Measurements from ENCODE around the gene MEGF6. TPM values are rescaled to one million over a fixed set of nuclear protein-coding genes. Genes with fewer than 3 reads are reported as not detected.

The MEGF6 gene
- total RNA-seq, 1 donor, result 85.4 TPM

- H3K9me3 ChIP-seq (ENCODE audit: low read depth, low read length), result no peaks in the 10 kb centered on the region
- H3K4me2 ChIP-seq (ENCODE audit: insufficient read depth, low read length), result peak overlapping the region; percentile 16
- peaks cover 16% of the 10 kb centered on the region for H3K4me1 ChIP-seq (ENCODE audit: insufficient read depth, low read length)
- H3K36me3 ChIP-seq (ENCODE audit: insufficient read depth, low read length), result no peaks in the 10 kb centered on the region
- DNase-seq (ENCODE audit: insufficient read length, low spot score, missing footprints), result no peak
- no peak overlapping the region for H3K27ac ChIP-seq (ENCODE audit: low read depth, low read length)
- TF ChIP-seq, protein P1, sequence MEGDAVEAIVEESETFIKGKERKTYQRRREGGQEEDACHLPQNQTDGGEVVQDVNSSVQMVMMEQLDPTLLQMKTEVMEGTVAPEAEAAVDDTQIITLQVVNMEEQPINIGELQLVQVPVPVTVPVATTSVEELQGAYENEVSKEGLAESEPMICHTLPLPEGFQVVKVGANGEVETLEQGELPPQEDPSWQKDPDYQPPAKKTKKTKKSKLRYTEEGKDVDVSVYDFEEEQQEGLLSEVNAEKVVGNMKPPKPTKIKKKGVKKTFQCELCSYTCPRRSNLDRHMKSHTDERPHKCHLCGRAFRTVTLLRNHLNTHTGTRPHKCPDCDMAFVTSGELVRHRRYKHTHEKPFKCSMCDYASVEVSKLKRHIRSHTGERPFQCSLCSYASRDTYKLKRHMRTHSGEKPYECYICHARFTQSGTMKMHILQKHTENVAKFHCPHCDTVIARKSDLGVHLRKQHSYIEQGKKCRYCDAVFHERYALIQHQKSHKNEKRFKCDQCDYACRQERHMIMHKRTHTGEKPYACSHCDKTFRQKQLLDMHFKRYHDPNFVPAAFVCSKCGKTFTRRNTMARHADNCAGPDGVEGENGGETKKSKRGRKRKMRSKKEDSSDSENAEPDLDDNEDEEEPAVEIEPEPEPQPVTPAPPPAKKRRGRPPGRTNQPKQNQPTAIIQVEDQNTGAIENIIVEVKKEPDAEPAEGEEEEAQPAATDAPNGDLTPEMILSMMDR (IDR thresholded peaks at IDR 0.05; ENCODE audit: extremely low read depth, low read depth, low read length), result no peak
- peaks cover 5% of the 10 kb centered on the region for H4K20me1 ChIP-seq (ENCODE audit: insufficient read depth, low read length)
- no peak overlapping the region for H2AFZ ChIP-seq (ENCODE audit: low read length)
- H3K79me2 ChIP-seq (ENCODE audit: insufficient read depth, low read length), result no peaks in the 10 kb centered on the region
- no peaks in the 10 kb centered on the region for H3K27me3 ChIP-seq (ENCODE audit: insufficient read depth, low read length)
- no peak overlapping the region for H3K4me3 ChIP-seq (ENCODE audit: insufficient read depth, low read length)
These were observed 137.3 kb downstream of the MEGF6 start for GRCh38 chr1:3474016-3474415.

DNA sequence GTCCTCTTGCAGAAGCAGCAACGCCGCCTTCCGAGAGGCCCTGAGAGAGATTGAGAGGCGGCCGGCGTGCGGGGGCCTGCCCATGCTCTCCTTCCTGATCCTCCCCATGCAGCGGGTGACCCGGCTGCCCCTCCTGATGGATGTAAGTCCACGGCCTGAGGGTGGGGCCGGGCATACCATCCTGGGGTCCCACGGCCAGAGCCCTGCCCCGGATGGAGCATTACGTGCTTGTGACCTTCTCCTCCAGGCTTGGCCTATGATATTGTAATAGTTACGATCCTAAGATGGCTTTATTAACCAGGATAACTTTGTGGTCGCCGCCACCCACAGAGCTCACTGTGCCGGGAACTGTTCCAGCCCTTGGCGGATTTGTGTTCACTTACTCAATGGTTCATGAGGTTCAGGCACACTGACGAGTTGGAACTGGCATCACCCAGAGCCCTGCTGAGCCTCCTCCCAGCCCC lies 137.9 kb downstream of the MEGF6 start:
- H2AFZ ChIP-seq (ENCODE audit: low read length), result no peak overlapping the region
- no peaks in the 10 kb centered on the region for H3K36me3 ChIP-seq (ENCODE audit: insufficient read depth, low read length)
- peaks cover 5% of the 10 kb centered on the region for H4K20me1 ChIP-seq (ENCODE audit: insufficient read depth, low read length)
- H3K4me2 ChIP-seq (ENCODE audit: insufficient read depth, low read length), result peak overlapping the region; percentile 16
- no peaks in the 10 kb centered on the region for H3K27me3 ChIP-seq (ENCODE audit: insufficient read depth, low read length)
- H3K27ac ChIP-seq (ENCODE audit: low read depth, low read length), result no peak overlapping the region
- TF ChIP-seq, protein P1 (IDR thresholded peaks at IDR 0.05; ENCODE audit: extremely low read depth, low read depth, low read length), result no peak
- H3K79me2 ChIP-seq (ENCODE audit: insufficient read depth, low read length), result no peaks in the 10 kb centered on the region
- H3K4me3 ChIP-seq (ENCODE audit: insufficient read depth, low read length), result no peak overlapping the region
- peaks cover 16% of the 10 kb centered on the region for H3K4me1 ChIP-seq (ENCODE audit: insufficient read depth, low read length)
- DNase-seq (ENCODE audit: insufficient read length, low spot score, missing footprints), result peak; percentile 97
- H3K9me3 ChIP-seq (ENCODE audit: low read depth, low read length), result no peaks in the 10 kb centered on the region

- no peak for DNase-seq (ENCODE audit: insufficient read length, low spot score, missing footprints)
- no peak overlapping the region for H3K4me2 ChIP-seq (ENCODE audit: insufficient read depth, low read length)
- no peak overlapping the region for H2AFZ ChIP-seq (ENCODE audit: low read length)
- H3K27ac ChIP-seq (ENCODE audit: low read depth, low read length), result no peak overlapping the region
- H3K27me3 ChIP-seq (ENCODE audit: insufficient read depth, low read length), result no peaks in the 10 kb centered on the region
- TF ChIP-seq, protein P1 (IDR thresholded peaks at IDR 0.05; ENCODE audit: extremely low read depth, low read depth, low read length), result no peak
- H3K4me3 ChIP-seq (ENCODE audit: insufficient read depth, low read length), result no peak overlapping the region
- H3K36me3 ChIP-seq (ENCODE audit: insufficient read depth, low read length), result no peaks in the 10 kb centered on the region
- no peaks in the 10 kb centered on the region for H3K79me2 ChIP-seq (ENCODE audit: insufficient read depth, low read length)
- H3K4me1 ChIP-seq (ENCODE audit: insufficient read depth, low read length), result peaks cover 16% of the 10 kb centered on the region
- peaks cover 5% of the 10 kb centered on the region for H4K20me1 ChIP-seq (ENCODE audit: insufficient read depth, low read length)
- H3K9me3 ChIP-seq (ENCODE audit: low read depth, low read length), result no peaks in the 10 kb centered on the region
These were observed 138.4 kb downstream of the MEGF6 start for GRCh38 chr1:3472906-3473305.

GRCh38 chr1:3472088-3472850 lies 139.0 kb downstream of the MEGF6 start:
- Histone ChIP-seq H3K4me1 (ENCODE audit: insufficient read depth, low read length) (peaks cover 16% of the 10 kb centered on the region), H2AFZ (ENCODE audit: low read length) (no peak overlapping the region), H3K27ac (ENCODE audit: low read depth, low read length) (no peak overlapping the region)

More at GRCh38 chr1:3472088-3472850, 139.0 kb downstream of the MEGF6 start:
- peaks cover 5% of the 10 kb centered on the region for H4K20me1 ChIP-seq (ENCODE audit: insufficient read depth, low read length)
- no peak for DNase-seq (ENCODE audit: insufficient read length, low spot score, missing footprints)
- no peaks in the 10 kb centered on the region for H3K9me3 ChIP-seq (ENCODE audit: low read depth, low read length)
- TF ChIP-seq, protein P1 (IDR thresholded peaks at IDR 0.05; ENCODE audit: extremely low read depth, low read depth, low read length), result no peak
- H3K79me2 ChIP-seq (ENCODE audit: insufficient read depth, low read length), result no peaks in the 10 kb centered on the region
- H3K4me3 ChIP-seq (ENCODE audit: insufficient read depth, low read length), result no peak overlapping the region
- H3K36me3 ChIP-seq (ENCODE audit: insufficient read depth, low read length), result no peaks in the 10 kb centered on the region
- H3K27me3 ChIP-seq (ENCODE audit: insufficient read depth, low read length), result no peaks in the 10 kb centered on the region
- H3K4me2 ChIP-seq (ENCODE audit: insufficient read depth, low read length), result no peak overlapping the region
